Myometrial cell (primary cell): Measurements from ENCODE around the gene UBL7. TPM values are rescaled to one million over a fixed set of nuclear protein-coding genes. Genes with fewer than 3 reads are reported as not detected.

Experiments used
- total RNA-seq: library from RNA; depleted of rRNA; stranded (reverse); fragments of >200 nt; gene quantifications from 2 replicates; pipeline ENCODE4 v1.2.3, GENCODE V29; 2015

Gene UBL7, protein sequence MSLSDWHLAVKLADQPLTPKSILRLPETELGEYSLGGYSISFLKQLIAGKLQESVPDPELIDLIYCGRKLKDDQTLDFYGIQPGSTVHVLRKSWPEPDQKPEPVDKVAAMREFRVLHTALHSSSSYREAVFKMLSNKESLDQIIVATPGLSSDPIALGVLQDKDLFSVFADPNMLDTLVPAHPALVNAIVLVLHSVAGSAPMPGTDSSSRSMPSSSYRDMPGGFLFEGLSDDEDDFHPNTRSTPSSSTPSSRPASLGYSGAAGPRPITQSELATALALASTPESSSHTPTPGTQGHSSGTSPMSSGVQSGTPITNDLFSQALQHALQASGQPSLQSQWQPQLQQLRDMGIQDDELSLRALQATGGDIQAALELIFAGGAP
- total RNA-seq: 102 and 103 TPM in 2 replicates

DNA sequence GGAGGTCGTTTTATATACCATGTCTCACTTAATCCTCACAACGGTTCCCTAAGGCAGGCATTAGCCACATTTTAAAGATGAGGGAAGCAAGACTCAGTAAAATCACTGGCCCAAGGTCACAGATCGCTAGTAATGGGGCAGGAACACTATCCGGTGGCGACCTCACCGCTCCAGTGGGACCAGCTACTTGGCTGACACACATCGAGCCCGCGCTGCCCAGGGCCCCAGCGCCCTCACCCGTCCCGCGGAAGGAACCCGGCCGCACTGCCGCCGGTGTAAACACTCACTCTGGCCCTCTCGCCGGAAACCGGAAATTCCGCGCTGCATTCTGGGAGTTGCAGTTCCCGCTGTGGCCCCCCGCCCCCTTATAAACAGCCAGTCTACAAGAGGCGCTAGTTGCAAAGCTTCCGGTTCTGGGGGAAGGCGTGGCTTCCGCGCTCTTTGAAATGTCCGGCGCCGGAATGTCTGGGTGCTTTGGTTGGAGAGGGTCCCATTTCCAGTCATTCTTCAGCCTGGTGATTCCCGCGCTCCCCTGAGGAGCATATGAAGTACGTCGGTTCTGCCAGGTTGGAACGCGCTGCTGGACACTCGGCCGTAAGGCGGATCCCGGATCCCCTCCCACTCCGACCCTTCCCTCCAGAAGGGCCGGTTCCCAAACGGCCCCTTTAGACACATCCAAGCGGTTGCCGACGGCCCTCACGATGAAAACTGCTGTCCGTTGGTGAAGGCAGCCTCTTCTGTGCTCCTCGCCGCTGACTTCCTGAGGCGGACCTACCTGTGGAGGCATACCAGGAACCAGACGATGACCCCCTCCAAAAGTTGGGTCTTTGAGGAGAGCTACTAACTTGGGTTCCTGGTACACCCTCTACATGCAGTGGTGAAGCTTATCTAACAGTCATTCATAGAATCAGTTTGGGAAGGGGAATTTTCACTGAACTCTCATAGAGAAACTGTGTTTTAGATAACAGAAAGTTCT lies at the start of gene UBL7:
TSS of gene UBL7 (minus strand) at position 290 of the 976 bp plus-strand sequence. CDS start 2,293 bp downstream, outside the sequence.

DNA sequence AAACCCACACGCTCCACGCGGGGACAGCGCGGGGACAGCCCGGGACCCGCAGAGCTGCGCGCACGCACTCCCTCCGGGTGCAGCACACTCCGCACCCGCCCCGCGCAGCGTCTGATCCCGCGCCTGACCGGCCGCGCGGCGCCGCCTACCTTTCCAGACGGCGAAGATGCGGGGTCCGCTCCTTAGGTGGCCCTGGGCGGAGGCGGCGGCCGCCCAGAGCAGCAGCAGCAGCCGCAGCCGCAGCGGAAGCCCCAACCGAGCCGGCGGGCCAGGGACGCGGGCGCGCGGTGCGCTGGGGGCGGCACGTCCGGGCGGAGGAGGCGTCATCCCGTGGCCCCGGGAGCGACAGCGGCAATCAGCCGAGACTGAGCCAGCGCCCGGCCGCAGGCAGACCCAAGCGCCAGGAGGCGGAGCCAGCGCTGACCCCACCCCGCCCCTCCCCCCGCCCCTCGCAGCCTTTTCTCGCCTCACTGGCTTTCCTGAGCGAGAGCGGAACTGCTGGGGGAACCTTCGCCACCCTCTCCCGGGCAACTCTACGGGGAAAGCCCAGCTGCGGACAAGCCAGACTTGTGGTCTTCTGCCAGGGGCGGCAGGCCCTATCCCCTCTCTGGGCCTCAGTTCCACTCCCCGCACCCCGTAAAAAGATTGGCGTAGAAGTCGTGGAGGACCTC lies 27.2 kb downstream of the UBL7 start, which contains the start of gene SEMA7A:
TSS of gene SEMA7A (minus strand) at position 367 of the 671 bp plus-strand sequence. CDS start at position 327, 40 bp downstream.

Other genes with a start within 250 kb of the UBL7 start
- gene CCDC33, start 224.8 kb downstream of the UBL7 start, total RNA-seq: 0.29 and 1.6 TPM in 2 replicates
- gene CYP11A1, start 93.5 kb downstream of the UBL7 start, total RNA-seq: 0.53 and 3.2 TPM in 2 replicates
- gene SEMA7A, start 27.2 kb downstream of the UBL7 start, total RNA-seq: 71.4 and 86.2 TPM in 2 replicates
- gene ARID3B, start 80.1 kb upstream of the UBL7 start, total RNA-seq: 0.58 and 2.8 TPM in 2 replicates
- 103 and 121 TPM in 2 replicates for gene CLK3, start 154.7 kb upstream of the UBL7 start, total RNA-seq
- 10.8 and 15.3 TPM in 2 replicates for gene EDC3, start 234.9 kb upstream of the UBL7 start, total RNA-seq